Measurements from ENCODE around the gene ASMTL. TPM values are rescaled to one million over a fixed set of nuclear protein-coding genes. Genes with fewer than 3 reads are reported as not detected.

The ASMTL gene
- total and polyA plus RNA-seq, 2 of the 13 experiments (the other 11 are each of a cell fraction or from before 2014, with no cell fraction given), result 5.6 to 16.3 TPM

DNA sequence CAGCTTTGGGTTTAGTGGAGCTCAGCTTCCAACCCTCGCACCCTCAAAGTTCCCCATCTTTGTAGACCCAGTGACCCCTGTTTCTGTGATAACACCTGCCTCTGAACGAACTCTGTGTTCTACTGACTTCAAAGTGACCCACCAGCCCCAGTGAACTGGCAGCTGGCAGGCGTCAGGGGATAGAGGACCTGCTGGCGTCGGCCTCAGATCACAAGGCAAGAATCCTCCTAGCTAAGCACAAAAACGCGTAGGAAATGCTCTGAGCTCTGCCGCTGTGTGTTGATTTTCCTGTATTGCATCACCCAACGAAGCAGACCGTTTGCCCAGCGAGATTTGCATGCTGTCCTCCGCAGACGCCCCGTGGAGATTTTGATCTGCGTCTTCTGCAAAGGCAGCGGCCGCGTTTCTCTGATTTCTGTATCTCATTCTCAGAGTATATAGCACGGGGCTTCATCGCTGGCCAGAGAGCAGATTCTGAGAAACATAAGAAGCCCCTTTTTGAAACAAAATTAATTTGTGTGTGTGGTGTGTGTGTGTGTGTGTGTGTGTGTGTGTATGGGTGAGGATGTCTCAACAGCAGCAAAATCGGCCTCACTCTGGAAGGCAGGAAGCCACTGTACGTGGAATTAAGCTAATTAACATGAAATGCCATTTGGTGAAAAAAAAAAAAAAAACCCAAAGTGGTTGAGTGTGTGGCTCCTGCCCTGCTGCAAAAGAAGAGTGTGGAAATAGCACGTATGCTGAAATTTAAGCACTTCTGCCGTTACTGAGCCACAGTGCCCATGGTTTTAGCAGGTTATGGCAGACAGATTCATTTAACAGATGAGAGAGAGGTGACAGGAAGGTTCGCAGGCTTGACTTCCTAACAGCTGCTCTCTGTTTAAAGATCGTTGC lies 29.2 kb upstream of the ASMTL start (continued):
- no peak for TF ChIP-seq ZNF260 (CRISPR knock-in tag; IDR thresholded peaks at IDR 0.05; ENCODE audit: borderline replicate concordance, low read depth)
- TF ChIP-seq, protein P1, sequence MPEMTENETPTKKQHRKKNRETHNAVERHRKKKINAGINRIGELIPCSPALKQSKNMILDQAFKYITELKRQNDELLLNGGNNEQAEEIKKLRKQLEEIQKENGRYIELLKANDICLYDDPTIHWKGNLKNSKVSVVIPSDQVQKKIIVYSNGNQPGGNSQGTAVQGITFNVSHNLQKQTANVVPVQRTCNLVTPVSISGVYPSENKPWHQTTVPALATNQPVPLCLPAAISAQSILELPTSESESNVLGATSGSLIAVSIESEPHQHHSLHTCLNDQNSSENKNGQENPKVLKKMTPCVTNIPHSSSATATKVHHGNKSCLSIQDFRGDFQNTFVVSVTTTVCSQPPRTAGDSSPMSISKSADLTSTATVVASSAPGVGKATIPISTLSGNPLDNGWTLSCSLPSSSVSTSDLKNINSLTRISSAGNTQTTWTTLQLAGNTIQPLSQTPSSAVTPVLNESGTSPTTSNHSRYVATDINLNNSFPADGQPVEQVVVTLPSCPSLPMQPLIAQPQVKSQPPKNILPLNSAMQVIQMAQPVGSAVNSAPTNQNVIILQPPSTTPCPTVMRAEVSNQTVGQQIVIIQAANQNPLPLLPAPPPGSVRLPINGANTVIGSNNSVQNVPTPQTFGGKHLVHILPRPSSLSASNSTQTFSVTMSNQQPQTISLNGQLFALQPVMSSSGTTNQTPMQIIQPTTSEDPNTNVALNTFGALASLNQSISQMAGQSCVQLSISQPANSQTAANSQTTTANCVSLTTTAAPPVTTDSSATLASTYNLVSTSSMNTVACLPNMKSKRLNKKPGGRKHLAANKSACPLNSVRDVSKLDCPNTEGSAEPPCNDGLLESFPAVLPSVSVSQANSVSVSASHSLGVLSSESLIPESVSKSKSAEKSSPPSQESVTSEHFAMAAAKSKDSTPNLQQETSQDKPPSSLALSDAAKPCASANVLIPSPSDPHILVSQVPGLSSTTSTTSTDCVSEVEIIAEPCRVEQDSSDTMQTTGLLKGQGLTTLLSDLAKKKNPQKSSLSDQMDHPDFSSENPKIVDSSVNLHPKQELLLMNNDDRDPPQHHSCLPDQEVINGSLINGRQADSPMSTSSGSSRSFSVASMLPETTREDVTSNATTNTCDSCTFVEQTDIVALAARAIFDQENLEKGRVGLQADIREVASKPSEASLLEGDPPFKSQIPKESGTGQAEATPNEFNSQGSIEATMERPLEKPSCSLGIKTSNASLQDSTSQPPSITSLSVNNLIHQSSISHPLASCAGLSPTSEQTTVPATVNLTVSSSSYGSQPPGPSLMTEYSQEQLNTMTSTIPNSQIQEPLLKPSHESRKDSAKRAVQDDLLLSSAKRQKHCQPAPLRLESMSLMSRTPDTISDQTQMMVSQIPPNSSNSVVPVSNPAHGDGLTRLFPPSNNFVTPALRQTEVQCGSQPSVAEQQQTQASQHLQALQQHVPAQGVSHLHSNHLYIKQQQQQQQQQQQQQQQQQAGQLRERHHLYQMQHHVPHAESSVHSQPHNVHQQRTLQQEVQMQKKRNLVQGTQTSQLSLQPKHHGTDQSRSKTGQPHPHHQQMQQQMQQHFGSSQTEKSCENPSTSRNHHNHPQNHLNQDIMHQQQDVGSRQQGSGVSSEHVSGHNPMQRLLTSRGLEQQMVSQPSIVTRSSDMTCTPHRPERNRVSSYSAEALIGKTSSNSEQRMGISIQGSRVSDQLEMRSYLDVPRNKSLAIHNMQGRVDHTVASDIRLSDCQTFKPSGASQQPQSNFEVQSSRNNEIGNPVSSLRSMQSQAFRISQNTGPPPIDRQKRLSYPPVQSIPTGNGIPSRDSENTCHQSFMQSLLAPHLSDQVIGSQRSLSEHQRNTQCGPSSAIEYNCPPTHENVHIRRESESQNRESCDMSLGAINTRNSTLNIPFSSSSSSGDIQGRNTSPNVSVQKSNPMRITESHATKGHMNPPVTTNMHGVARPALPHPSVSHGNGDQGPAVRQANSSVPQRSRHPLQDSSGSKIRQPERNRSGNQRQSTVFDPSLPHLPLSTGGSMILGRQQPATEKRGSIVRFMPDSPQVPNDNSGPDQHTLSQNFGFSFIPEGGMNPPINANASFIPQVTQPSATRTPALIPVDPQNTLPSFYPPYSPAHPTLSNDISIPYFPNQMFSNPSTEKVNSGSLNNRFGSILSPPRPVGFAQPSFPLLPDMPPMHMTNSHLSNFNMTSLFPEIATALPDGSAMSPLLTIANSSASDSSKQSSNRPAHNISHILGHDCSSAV (CRISPR knock-in tag; IDR thresholded peaks at IDR 0.05; ENCODE audit: borderline replicate concordance), result no peak
- TF ChIP-seq, protein P2, sequence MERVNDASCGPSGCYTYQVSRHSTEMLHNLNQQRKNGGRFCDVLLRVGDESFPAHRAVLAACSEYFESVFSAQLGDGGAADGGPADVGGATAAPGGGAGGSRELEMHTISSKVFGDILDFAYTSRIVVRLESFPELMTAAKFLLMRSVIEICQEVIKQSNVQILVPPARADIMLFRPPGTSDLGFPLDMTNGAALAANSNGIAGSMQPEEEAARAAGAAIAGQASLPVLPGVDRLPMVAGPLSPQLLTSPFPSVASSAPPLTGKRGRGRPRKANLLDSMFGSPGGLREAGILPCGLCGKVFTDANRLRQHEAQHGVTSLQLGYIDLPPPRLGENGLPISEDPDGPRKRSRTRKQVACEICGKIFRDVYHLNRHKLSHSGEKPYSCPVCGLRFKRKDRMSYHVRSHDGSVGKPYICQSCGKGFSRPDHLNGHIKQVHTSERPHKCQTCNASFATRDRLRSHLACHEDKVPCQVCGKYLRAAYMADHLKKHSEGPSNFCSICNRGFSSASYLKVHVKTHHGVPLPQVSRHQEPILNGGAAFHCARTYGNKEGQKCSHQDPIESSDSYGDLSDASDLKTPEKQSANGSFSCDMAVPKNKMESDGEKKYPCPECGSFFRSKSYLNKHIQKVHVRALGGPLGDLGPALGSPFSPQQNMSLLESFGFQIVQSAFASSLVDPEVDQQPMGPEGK (CRISPR knock-in tag; IDR thresholded peaks at IDR 0.05), result 0 out of 2 replicates have a peak, but pooled peaks have one; percentile 11
- TF ChIP-seq ZNF367 (CRISPR knock-in tag; IDR thresholded peaks at IDR 0.05; ENCODE audit: borderline replicate concordance), result no peak
- no peak for TF ChIP-seq HDAC6 (IDR thresholded peaks at IDR 0.05; ENCODE audit: low read depth, low read length)
- no peak for TF ChIP-seq ZNF446 (CRISPR knock-in tag; IDR thresholded peaks at IDR 0.05)
- no peak for TF ChIP-seq SRSF4 (IDR thresholded peaks at IDR 0.05; ENCODE audit: low read depth, low read length, poor library complexity, severe bottlenecking)
- no peak for TF ChIP-seq RFX1 (IDR thresholded peaks at IDR 0.05)
- TF ChIP-seq, protein P3, sequence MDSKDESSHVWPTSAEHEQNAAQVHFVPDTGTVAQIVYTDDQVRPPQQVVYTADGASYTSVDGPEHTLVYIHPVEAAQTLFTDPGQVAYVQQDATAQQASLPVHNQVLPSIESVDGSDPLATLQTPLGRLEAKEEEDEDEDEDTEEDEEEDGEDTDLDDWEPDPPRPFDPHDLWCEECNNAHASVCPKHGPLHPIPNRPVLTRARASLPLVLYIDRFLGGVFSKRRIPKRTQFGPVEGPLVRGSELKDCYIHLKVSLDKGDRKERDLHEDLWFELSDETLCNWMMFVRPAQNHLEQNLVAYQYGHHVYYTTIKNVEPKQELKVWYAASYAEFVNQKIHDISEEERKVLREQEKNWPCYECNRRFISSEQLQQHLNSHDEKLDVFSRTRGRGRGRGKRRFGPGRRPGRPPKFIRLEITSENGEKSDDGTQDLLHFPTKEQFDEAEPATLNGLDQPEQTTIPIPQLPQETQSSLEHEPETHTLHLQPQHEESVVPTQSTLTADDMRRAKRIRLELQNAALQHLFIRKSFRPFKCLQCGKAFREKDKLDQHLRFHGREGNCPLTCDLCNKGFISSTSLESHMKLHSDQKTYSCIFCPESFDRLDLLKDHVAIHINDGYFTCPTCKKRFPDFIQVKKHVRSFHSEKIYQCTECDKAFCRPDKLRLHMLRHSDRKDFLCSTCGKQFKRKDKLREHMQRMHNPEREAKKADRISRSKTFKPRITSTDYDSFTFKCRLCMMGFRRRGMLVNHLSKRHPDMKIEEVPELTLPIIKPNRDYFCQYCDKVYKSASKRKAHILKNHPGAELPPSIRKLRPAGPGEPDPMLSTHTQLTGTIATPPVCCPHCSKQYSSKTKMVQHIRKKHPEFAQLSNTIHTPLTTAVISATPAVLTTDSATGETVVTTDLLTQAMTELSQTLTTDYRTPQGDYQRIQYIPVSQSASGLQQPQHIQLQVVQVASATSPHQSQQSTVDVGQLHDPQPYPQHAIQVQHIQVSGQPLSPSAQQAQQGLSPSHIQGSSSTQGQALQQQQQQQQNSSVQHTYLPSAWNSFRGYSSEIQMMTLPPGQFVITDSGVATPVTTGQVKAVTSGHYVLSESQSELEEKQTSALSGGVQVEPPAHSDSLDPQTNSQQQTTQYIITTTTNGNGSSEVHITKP (CRISPR knock-in tag; IDR thresholded peaks at IDR 0.05; ENCODE audit: low read depth), result no peak; the same call in 1 of the 2 replicates
- TF ChIP-seq FOXP1 (IDR thresholded peaks at IDR 0.05), result no peak
- peak; percentile 55 for TF ChIP-seq FOXP1 (CRISPR knock-in tag; IDR thresholded peaks at IDR 0.05)
- TF ChIP-seq SRSF1 (optimal IDR thresholded peaks at IDR 0.05; ENCODE audit: low read depth, low read length), result no peak
- TF ChIP-seq ZEB1 (IDR thresholded peaks at IDR 0.05; ENCODE audit: insufficient replicate concordance, low read depth), result no peak
- TF ChIP-seq ZNF24 (IDR thresholded peaks at IDR 0.05), result peak; percentile 53; the same call in 1 of the 2 replicates
